ENCODE data around the gene WIPF2.

Gene WIPF2

DNA sequence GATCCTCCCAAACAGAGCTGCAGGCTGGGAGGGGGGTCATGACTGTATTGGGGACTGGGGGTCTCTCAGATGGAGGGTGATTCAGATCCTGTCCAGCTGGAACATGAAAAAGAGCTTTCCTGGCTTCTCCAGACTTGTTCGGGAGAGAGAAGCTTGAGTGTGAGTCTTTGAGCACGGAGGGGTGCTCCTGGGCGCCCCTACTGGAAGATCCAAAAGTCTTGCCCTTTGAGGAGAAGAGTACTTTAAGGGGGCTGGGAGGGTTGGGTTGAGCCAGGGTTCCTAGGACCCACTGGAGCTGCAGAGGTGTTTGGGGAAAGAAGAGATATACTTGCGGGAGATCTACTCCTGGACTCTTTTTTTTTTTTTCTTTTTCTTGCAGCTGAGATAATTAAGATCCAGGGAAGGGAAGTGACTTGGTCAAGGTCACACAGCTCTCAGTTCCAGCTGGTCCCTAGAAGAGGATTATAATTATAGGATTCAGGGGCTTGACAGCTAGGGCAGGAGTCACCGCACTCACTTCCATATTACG is 98.3 kb downstream of the WIPF2 start:
- DNase-seq, result peak; percentile 85

DNA sequence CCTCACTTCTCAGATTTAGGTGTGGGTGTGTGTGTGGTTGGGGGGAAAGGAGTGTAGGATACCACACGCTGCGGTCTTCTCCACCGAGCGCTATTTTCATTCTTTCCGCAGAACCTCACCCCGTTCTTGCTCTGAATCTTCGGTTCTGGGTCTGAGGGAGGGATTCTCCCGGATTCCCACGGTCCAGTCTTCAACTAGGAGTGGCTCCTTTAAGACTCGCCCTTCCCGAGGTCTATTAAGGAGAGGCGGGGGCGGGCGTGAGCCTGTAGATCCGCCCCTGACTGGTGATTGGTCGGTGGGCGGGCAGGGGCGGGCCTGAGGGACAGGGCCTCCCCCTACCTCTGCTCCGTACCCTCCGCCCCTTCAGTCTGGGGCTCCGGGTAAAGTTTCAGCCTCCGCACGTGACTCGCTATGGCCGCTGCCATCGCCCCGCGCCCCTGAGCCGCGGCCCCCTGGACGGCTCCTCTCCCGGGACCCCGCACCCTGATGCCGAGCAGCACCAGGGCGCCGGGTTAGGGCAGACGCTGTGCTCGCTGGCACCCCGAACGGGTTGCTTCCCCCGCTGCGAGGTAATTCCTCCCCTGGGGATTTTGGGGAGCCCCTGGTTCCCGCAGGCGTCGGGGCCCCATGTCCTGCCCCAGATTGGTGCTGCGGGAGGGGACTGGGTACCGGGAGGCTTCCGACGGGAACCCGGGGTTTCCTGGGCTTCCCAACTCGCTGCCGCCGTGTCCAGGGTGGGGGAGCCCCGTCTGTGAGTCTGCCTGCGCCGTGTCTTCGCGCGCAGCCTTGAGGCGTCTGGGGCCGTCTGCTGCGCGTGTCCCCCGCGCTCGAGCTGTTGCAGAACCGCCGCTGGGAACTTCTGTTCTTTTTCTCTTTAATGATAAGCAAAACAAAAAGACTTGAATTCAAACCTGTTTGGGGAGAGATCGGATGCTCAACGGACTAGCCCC is 99.1 kb downstream of the WIPF2 start:
- peak; percentile 99 for DNase-seq

DNA sequence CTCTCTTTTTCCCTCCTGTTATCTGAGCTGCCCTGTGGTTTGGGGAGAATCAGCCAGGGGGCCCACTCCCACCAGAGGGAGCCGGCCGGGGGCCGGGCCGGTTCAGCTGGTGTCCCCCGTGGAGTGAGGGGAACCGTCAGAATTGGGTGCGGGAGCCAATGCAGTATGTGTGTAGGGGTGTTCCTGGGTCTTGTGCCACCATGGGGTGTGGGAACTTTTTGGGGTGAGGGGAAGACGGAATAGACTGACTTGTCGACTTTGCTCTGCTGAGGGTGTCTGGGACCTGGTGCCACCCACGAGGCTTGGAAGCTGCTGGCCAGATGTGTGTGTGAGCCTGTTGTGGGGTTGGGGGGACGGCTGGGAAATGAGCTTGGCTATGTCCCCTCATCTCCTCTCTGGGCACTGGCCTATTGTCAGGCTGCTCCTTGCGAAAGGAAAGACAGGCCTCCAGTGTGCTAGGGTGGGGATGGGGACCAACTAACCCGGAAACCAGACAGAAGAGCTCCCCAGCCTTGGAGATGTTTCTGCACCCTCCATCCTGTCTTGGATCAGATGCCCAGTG is 99.8 kb downstream of the WIPF2 start:
- DNase-seq, result no peak

DNA sequence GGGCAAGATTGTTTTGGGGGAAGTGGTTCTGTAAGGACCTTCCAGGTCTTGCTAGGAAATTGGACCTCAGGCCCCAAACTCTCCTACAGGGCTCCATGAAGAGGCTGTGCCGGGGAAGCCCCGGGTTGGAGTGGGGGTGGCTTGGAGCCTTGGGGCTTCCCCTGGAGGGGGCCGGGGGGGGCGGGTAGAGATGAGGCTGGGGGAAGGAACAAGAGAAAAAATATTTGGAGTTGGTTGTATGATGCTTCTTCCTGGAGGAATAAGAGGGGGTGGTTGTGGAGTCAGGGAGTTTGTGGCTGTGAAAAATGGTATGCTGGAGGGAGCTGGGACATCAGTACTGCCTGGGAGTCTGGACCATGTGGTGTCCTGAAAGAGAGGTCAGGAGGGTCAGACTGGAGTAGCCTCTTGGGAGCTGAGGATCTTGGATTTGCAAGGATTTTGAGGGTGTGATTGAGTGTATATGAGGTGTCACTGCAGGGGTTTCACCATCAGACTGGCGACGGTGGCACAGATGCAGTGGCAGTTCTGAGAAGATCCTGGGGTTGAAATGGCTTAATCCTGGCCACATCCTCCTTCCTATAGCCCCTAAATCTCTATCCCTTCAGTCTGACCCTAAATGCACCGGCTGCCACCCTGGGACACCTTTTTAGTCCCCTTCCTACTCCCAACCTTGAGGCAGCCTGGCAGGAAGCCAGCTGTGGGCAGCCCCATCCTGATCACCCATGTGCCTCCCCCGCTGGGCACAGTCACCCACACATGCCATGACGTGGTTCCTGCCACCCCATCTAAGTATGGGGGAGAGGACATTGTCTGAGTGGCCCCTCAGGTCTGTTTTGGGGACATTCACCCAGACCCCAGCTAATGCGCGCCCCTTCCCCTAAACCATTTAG is 100.8 kb downstream of the WIPF2 start:
- DNase-seq, result no peak

DNA sequence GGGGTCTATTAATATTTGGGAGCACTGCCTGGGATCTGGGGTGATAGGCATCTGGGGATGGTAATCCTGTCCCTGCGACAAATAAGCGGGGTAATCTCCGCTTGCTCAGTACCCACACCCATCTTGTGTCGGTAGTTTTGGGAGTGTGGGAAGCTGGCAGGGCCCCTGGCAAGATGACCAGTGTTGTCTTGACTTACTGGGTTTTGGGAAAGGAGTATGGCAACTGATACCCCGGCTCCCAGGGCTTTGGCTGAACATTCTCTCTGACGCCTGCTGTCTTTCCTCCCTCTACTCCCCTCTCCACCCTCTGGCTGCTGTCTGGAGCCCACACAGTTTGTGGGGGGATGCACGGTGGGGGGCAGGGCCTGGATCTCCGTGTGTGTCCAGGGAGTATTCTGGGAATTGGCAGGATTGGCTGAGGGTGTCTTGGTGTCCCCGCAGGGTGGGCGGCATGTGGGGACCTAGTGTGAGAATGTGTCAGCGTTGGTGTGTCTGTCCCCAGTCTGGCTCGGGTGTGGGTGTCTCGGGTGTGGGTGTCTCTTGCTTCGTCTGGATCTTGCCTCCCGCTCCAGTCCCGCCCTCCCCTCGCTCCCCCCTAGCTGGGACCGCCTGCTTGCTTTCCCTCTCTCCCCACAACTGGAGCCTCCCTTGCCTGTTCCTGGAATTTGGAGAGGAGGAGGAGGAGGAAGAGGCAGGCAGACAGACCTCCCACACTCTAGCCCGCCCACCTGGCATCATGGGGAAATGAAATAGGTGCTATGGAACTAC is 101.8 kb downstream of the WIPF2 start:
- DNase-seq, result no peak

DNA sequence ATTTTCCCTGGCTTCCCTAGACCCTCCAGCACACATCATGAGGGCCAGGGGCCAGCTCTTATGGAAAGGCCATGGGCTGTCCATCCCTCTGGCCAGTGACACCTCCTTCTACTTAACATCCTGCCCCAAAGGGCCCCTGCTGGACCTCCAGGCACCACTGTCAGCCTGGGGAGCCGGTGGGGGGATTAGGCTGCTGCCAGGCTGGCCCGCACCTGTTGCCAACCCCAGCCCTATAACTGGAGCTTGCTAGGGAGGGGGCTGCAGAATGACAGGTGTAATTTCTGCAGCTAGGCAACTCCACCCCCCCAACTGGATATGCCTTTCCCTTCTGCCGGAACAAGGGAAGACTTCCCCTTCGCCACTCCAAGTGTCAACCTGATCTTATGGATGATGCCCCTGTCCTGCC is 102.4 kb downstream of the WIPF2 start:
- DNase-seq, result no peak

DNA sequence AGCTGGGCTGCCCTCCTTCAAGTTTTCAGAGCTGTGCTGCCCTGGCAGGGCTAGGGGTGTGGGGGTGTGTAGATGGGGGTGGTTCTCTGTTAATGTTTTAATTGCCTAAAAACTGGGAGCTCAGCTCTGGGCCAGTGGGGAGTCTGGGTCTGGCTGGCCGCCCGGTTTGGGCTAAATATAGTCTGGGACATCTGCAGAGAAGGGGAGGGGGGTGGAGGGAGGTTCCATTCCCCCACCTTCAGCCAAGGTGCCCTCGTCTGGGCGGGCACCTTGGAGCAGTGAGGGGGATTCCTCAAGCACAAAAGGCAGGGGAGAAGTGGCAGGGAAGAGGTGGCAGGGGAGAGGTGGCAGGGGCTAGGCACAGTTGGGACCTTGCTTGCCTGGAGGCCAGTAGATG is 102.9 kb downstream of the WIPF2 start:
- no peak for DNase-seq

DNA sequence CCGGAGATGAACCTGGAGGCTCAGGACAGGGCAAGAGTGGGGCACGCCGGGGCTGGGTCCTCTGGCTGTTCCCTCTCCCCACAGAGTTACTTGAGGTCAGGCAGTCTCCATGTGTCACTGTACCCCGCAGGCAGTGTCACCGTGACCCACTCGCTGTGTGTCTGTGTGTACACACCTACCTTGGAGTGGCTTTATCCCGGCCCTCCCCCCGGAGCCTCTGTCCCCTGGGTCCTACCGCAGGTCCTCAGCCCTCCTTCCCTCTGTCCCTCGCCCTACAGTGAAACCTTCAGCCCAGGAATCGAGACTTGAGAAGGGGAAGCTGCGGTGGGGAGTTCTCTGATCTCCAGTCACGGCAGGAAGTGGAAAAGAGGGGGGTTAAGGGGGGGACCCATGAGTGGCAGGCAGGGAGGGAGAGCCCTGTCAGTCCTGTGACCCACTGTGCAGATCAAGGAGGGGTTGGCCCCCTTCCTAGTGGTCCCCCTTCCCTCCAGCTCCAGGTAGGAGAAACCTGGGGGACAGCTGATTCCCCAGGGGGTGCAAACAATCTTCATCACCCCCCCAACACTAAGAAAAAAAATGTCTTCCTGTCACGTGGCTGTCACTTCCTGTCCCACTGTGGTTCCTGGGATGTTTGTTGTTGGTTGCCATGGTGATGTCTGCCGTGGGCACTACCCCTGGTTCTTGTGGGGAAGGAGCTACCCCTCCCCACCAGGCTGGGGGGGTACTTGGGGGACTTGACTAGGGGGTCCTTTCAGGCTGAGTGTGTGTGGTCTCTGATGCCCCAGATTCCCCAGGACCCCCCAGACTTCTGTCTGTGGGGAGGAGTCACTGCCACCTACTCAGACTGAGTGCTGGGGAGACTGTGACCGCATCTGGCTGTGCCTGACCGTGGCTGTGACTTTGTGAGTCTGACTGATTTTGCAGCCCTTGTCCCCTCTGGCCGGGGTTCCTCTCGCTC is 103.5 kb downstream of the WIPF2 start:
- no peak for DNase-seq

DNA sequence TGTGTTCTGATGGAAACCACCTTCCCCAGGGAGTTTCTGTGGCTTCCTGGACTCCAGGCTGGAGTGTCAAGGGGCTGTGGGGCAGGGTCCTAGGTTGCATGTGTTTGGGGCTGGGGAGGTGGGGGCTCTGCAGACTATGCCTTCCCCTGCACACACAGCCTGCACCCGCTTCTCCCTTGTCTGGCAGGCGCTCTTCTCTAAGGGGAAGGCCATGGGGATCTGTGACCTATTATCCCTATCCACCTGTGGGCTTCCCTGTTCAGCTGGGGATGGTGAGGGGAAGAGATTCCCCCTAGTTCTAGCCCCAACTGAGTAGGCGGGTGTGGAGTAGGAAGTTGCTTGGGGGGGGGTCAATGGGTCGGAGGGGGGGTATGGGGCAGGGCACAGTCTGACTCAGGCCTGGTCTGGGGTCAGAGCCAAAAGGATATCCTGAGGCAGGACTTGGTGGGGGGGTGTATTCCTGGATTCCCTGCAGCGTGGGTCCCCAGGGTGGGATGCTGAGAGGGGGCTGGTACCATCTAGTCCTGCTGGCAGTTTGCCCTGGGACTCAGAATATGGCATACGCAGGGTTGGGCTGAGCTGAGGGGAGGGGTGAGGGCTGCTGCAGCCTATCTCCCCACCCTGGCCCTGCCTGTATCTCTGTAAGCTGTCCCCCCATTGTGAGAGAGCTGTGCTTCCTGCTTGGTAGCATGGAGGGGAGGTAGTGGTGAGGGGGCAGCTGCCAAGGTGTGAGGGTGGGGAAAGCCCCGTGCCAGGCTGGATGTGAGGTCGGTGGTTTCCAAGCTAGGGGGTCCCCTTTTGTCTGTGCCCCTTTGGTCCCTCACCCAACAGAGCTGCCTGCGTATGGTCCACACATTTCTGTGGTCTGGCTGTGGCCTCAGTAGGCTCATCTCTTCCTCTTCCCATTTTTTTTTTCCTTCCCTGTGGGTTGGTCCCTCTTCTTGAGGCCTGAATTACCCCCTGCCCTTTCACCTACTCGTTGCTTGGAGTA is 104.6 kb downstream of the WIPF2 start:
- no peak for DNase-seq

DNA sequence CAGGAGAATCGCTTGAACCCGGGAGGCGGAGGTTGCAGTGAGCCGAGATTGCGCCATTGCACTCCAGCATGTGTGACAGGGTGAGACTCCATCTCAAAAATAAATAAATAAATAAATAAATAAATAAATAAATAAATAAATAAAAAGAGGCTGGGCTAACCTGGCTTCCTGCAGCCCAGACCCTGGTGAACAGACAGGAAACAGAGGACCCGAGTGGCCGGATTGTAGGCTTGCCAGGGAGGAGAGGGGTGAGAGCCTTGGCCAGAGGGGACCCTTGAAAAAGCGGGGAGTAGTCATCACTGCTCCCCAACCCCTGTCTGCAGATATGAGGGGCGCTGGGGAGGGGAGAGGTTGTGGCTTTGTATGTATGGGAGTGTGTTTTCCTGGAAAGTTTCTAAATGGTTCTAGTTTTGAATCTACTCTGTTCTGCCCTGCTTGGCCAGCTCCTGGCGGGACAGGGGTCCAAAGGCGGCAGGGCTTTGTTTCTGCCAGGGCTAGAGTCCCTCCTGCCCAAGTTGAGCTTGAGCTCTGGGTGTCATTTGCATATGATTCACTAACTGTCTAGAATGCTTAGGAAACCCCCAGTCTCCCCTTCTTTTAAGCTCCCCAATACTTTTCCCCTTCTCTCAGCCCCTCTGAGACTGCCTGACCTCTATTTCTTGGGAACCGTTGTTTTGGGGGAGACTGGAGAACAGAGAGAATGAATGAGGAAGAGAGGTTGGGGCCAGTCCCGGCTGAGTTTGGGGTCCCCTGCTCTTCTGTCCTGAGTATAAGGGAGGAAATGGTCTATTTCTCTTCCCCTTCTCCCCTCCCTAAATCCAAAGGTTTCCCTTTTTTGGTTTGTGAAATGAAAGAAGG is 106.3 kb downstream of the WIPF2 start:
- no peak for DNase-seq

DNA sequence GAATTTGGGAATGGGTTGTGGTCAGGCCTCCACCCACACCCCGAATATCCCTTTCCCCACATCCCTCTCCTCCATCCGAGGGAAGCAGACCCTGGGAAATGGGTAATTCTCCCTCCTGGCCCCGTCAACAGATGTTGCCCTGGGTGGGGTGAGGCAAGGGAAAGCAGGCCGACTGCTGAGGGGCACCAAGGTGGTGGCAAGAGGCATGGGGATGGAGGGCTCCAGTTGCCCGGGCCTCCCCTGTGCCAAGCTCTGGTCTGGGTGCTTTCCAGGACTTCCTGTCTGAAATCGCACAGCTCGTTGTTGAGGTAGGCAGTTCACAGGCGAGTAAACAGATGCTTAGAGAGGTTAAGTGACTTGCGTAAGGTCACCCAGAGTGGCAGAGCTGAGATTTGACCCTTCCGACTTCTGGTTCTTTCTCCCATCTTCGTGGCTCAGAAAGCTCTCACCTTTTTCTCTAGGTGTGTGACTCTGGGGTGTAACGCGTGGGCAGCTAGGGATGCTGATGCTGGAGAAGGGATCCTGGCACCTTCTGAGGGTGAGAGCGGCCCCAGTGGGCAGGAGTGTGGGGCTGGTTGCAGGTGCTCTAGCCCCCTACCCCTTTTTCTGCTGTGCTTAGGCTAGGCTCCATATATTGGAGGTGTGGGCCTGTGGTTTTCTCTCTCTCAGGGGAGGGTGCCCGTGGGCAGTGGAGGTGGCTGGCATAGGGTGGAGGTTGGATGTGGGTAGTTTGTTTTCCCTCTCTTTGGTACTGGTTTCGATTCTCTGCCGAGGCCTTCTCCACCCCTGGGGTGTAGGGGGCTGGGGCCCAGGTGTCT is 107.1 kb downstream of the WIPF2 start:
- no peak for DNase-seq

DNA sequence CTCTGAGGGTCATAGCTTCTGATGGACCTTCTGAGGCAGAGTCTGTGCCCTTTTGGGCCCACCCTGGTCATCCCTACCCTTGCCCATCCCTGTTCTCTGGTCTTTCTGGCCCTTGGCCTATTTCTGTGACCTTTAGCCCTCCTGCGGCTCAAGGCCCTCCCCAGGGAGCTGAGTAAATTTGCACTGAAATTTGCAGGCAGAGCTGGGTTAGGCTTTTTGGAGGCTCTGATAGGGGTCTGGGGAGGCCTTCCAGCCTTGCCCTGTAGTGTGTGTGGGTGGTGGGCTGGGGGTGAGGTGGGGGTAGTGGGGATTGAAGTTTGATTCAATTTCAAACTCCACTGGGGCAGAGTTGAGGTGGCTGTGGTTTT is 107.7 kb downstream of the WIPF2 start:
- no peak for DNase-seq

DNA sequence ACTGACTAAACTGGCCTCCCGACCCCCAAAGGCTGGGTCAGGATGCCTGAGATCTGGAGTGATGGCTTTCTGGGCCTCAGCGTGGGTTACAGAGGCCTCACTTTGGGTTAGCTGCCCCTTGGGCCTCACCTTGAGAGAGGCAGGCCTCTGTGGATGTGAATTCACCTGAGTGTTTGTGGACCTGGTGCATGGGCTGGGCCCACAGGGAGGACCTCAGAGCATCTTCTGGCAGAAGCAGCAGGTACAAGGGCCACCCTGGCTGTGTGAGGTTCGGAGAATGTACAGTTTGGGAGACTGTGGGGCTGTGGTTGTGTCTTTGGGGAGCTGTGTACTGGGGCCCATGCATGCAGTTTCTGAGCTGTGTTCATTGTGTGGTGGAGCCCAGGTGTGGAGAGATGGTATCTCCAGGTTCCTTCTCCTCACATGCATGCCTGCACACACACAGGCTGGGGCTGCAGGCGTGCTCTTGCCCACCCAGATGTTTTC is 108.2 kb downstream of the WIPF2 start:
- no peak for DNase-seq

DNA sequence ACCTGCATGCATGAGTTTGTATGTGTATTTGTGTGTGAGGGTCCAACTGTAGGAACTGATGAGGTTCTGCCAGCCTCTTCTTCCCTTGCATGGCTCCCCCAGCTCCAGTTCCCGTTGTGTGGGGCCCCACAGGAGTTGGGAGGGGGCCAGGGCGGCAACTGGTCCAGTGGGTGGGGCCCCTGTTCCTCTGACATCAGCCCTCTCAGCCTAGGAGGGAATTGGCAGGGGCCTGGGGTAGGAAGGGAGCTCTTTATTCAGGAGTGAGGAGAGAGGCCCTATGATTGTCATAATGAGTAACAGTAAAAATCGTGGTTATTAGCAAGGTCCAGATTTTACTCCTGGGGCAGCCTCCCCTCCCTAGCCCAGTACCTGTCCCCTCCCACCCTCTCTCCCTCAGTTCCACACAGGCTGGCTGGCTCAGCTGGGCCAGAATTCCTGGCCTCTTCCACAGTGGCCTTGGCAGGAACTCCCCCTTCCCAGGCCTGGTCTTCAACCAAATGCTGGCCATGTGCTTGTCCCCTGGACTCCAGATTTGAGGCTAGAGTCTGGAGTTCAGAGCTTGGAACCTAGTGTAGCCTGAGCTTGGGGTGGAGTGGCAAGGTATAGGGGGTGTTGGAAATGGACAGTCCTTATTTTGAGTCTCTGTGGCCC is 108.8 kb downstream of the WIPF2 start:
- DNase-seq, result no peak

DNA sequence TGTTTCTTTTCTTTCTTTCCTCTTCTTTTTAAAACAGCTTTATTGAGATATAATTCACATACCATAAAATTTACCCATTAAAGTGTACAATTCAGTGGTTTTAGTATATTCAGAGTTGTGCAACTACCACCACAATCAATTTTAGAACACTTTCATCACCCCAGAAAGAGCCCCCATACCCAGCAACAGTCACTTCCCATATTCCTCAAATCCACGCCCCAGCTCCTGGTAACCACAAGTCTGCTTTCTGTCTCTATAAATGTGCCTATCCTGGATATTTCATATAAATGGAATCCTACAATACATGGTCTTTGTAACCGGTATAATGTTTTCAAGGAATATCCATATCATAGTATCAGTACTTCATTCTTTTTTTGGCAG is 109.3 kb downstream of the WIPF2 start:
- DNase-seq, result no peak

DNA sequence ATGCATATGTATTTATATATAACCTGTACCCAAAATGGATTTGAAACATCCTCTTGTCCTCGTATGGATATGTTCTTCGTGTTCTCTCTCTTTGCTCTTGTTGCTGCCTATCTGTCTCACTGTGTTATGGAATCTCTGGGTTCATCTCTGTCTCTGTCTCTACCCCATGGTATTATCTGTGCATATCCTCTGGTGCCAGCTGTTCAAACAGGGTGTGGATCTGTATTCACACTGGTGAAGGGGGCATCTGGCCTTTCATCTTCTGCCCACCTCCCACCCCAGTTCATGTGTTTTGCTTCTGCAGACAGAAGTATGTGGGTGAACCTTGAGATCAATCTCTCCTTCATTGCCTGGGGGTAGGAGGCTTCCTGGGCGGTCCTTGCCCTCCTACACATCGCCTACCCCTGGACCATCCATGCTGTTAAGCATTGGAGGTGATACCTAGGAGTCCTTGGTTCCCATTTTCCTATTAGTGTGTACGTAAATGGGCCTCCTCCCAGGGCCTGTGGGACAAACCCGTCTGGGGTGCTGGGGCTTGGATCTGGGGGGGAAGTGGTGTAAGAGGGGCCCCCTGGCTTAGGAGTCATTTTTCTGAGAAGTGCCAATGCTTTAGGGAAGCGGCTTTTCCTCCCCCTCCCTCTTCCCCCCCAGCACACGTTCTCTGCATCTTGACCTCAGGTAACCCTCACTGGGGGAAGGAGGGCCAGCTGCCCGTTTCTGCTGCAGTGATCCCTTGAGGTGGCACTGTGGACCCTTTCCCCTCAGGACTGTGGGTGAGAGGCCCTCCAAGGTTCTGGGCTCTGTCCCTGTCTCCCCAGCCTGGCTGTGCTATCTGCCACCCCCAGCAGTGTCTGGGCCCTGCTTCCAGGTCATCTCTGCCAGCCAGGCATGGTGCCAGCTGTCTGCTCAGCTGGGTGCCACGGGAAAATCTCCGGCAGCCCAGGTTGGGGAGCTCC is 111.0 kb downstream of the WIPF2 start:
- no peak for DNase-seq
